Glutamatergic neuron (in vitro differentiated cells): Measurements from ENCODE around the gene HMGN4. TPM values are rescaled to one million over a fixed set of nuclear protein-coding genes. Genes with fewer than 3 reads are reported as not detected.
"Not testable (repeated sequence)": the region's sequence is repeated elsewhere in the genome, so short reads cannot be mapped to it uniquely, and the experiment has no call there.

Source experiments
- DNase-seq: peaks from one replicate; pipeline ENCODE4 v3.0.0; 2022
- H3K27ac Mint-ChIP-seq: one replicate; pipeline ENCODE4 v1.8.0; 2020; ENCODE audit warnings: mild to moderate bottlenecking, mixed read lengths, inconsistent platforms; ENCODE audit not compliant: unreplicated experiment
- H3K27me3 Mint-ChIP-seq: one replicate; pipeline ENCODE4 v1.8.0; 2020; ENCODE audit warnings: mild to moderate bottlenecking, moderate library complexity, mixed read lengths, inconsistent platforms; ENCODE audit not compliant: unreplicated experiment
- H3K36me3 Mint-ChIP-seq: one replicate; pipeline ENCODE4 v1.8.0; 2020; ENCODE audit warnings: mild to moderate bottlenecking, mixed read lengths, inconsistent platforms; ENCODE audit not compliant: unreplicated experiment
- H3K4me1 Mint-ChIP-seq: one replicate; pipeline ENCODE4 v1.8.0; 2020; ENCODE audit warnings: mild to moderate bottlenecking, low read depth, mixed read lengths, inconsistent platforms; ENCODE audit not compliant: unreplicated experiment
- H3K4me3 Mint-ChIP-seq: one replicate; pipeline ENCODE4 v1.8.0; 2020; ENCODE audit warnings: mild to moderate bottlenecking, mixed read lengths, inconsistent platforms; ENCODE audit not compliant: unreplicated experiment
- H3K9me3 Mint-ChIP-seq: one replicate; pipeline ENCODE4 v1.8.0; 2020; ENCODE audit warnings: mild to moderate bottlenecking, moderate library complexity, mixed read lengths, inconsistent platforms; ENCODE audit not compliant: unreplicated experiment
- total RNA-seq: library from RNA; stranded (reverse); fragmentation: NEBNext Ultra II Directional; extraction: Animal tissue kit (Norgen Biotek cat#: 25700); gene quantifications from one replicate; pipeline ENCODE4 v1.2.1, GENCODE V29; 2021; ENCODE audit not compliant: unreplicated experiment
- TF ChIP-seq, protein P1 (sequence below): fragments of 200-600 bp; sonication (generic); IDR thresholded peaks from one replicate; pipeline ENCODE4 v1.5.0; 2021; ENCODE audit not compliant: partially characterized antibody, unreplicated experiment

The HMGN4 gene
- total RNA-seq, 1 donor from 2014 or later: 56.9 TPM

DNA sequence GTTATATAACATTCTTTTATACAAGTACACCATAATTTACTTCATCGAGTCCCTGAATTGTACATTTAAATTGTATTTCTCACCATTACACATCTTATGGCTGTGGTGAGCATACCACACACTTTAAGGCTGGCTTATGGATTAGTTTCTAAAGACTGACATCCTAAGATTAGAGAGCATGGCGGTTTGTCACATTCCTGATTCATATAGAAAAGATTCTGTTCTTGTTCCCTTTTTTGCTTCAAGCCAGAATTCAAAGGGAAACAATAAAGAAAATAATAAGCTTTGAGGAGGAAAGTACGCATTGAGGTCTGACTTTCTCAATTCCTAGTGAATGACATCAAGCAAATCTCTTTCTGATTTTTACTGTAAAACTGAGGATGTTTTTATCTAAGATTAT lies 35.5 kb upstream of the HMGN4 start:
- TF ChIP-seq, protein P1, sequence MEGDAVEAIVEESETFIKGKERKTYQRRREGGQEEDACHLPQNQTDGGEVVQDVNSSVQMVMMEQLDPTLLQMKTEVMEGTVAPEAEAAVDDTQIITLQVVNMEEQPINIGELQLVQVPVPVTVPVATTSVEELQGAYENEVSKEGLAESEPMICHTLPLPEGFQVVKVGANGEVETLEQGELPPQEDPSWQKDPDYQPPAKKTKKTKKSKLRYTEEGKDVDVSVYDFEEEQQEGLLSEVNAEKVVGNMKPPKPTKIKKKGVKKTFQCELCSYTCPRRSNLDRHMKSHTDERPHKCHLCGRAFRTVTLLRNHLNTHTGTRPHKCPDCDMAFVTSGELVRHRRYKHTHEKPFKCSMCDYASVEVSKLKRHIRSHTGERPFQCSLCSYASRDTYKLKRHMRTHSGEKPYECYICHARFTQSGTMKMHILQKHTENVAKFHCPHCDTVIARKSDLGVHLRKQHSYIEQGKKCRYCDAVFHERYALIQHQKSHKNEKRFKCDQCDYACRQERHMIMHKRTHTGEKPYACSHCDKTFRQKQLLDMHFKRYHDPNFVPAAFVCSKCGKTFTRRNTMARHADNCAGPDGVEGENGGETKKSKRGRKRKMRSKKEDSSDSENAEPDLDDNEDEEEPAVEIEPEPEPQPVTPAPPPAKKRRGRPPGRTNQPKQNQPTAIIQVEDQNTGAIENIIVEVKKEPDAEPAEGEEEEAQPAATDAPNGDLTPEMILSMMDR: no peak
- Mint-ChIP-seq H3K36me3 (no peaks in the 10 kb centered on the region), H3K4me3 (no peak overlapping the region), H3K27ac (no peak overlapping the region), H3K4me1 (peaks cover 2% of the 10 kb centered on the region), H3K27me3 (peaks cover 13% of the 10 kb centered on the region), H3K9me3 (no peaks in the 10 kb centered on the region)
- DNase-seq: no peak

DNA sequence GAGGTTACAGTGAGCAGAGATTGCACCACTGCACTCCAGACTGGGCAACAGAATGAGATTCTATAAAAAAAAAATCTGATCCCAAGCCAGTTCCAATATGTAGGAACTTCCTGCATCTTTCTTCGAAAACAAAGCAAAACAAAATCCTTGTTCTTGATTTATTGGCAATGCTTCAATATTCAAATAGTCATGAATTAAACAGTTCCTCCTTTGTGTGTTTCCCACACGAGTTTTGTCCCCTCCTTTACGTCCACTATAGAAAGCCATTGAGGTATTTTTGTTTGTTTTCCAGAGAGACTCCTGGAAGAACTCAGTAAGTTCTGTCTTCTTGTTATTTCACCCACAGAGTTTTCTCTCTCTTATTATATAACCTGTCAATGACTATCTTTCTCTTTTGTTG lies 30.5 kb upstream of the HMGN4 start:
- no peak overlapping the region for H3K27ac Mint-ChIP-seq
- H3K4me3 Mint-ChIP-seq: no peak overlapping the region
- TF ChIP-seq, protein P1: no peak
- H3K9me3 Mint-ChIP-seq: no peaks in the 10 kb centered on the region
- H3K4me1 Mint-ChIP-seq: no peaks in the 10 kb centered on the region
- peaks cover 6% of the 10 kb centered on the region for H3K27me3 Mint-ChIP-seq
- H3K36me3 Mint-ChIP-seq: peaks cover 7% of the 10 kb centered on the region
- no peak for DNase-seq

DNA sequence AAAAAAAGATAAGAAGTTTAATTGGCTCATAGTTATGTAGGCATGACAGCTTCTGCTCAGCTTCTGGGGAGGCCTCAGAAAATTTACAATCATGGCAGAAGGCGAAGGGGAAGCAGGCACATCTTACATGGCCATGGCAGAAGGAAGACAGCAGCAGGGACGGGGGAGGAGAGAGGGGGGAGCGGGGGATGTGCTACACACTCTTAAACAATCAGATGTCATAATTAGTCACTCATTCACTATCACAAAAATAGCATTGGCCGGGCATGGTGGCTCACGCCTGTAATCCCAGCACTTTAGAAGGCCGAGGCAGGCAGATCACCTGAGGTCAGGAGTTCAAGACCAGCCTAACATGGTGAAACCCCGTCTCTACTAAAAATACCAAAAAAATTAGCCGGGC lies 27.1 kb upstream of the HMGN4 start:
- not testable (repeated sequence) for H3K9me3 Mint-ChIP-seq, H3K27ac Mint-ChIP-seq, H3K4me3 Mint-ChIP-seq, H3K36me3 Mint-ChIP-seq, DNase-seq, H3K4me1 Mint-ChIP-seq, H3K27me3 Mint-ChIP-seq

DNA sequence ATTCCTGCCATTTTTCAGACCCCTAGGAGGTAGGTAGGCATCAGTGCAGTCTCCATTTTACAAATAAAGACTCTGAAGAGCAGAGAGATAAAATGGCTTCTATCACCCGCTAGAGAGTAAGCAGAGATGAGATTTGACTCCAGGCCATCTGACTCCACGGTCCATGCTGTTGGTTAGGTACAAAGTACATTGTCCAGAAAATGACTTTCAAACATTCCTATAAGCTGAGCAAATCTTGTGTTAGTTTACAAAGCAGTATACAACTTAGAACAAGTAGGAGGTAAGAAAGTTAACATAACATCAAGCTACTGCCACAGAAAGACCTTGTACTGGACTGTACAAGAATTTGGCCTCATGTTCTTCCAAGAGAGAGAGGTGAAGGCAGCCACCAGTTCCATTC lies 23.2 kb upstream of the HMGN4 start:
- Mint-ChIP-seq H3K36me3 (peaks cover under 1% of the 10 kb centered on the region), H3K27me3 (no peaks in the 10 kb centered on the region), H3K27ac (no peak overlapping the region), H3K4me1 (no peaks in the 10 kb centered on the region), H3K4me3 (no peak overlapping the region), H3K9me3 (no peaks in the 10 kb centered on the region)
- TF ChIP-seq, protein P1: no peak
- DNase-seq: no peak

DNA sequence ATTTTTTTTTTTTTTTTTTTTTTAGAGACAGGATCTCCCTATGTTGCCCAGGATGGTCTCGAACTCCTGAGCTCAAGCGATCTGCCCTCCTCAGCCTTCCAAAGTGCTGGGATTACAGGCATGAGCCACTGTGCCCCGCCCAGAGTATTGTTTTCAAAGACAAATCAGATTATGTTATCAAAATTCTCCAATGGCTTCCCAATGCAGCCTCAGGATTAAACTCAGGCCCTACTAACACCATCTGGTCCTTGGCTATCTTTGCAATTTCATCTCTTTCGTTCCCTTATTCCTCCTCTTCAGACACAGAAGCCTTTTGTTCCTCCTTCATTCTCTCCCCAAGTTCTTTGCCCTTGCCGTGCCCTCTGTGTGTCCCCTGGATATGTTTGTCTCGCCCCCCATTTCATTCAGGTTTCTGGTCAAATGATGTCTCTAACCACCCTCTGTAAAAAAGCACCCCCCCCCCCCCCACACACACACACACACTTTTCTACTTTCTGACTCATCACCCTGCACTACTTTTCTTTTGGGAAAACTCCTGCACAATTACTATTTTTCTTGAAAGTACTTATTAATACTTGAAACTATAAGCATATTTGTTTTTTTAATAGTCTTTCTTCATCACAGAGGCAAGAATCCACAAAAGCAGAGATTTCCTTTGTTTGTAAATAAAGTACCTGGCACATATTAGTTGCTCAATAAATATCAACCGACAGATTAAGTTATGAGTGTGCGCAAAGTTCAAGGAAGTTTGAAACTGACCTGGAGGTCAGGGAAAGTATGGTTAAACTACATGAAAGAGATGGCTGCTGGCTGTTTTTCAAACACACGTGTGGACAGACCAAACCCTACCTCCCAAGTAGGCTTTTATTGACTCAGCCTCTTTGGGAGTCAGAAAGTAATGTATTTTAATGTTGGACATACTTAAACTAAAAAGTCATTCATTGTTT lies 21.4 kb upstream of the HMGN4 start:
- Mint-ChIP-seq H3K9me3 (peaks cover 10% of the 10 kb centered on the region), H3K27ac (no peak overlapping the region), H3K36me3 (no peaks in the 10 kb centered on the region), H3K4me1 (no peaks in the 10 kb centered on the region), H3K27me3 (peaks cover 7% of the 10 kb centered on the region), H3K4me3 (no peak overlapping the region)
- TF ChIP-seq, protein P1: no peak
- no peak for DNase-seq
